Measurements from ENCODE around the gene OCA2. TPM values are rescaled to one million over a fixed set of nuclear protein-coding genes. Genes with fewer than 3 reads are reported as not detected.
"Not testable (repeated sequence)": the region's sequence is repeated elsewhere in the genome, so short reads cannot be mapped to it uniquely, and the experiment has no call there.

Gene OCA2
- polyA plus RNA-seq, 1 experiment: not detected

- DNase-seq (ENCODE audit: low read depth, low spot score): no peak
- CTCF ChIA-PET: no interaction called here
- POLR2A ChIA-PET: no interaction called here
- Histone ChIP-seq H3K27me3 (ENCODE audit: control insufficient read depth, insufficient read depth, low read length) (no peaks in the 10 kb centered on the region), H3K4me3 (ENCODE audit: low read depth, low read length) (no peak overlapping the region), H3K9me3 (ENCODE audit: control insufficient read depth, insufficient read depth, low read length) (peaks cover 15% of the 10 kb centered on the region), H3K27ac (ENCODE audit: low read depth, low read length) (no peak overlapping the region)
- TF ChIP-seq CTCF (IDR thresholded peaks at IDR 0.05; ENCODE audit: low read depth, low read length): no peak
These were observed 140.1 kb downstream of the OCA2 start for GRCh38 chr15:27958911-27959578.

GRCh38 chr15:27956285-27956684 is 142.8 kb downstream of the OCA2 start:
- Histone ChIP-seq H3K27ac (ENCODE audit: low read depth, low read length) (no peak overlapping the region), H3K4me3 (ENCODE audit: low read depth, low read length) (no peak overlapping the region), H3K27me3 (ENCODE audit: control insufficient read depth, insufficient read depth, low read length) (no peaks in the 10 kb centered on the region), H3K9me3 (ENCODE audit: control insufficient read depth, insufficient read depth, low read length) (peaks cover 27% of the 10 kb centered on the region)
- ChIA-PET POLR2A (no interaction called here), CTCF (no interaction called here)
- no peak for DNase-seq (ENCODE audit: low read depth, low spot score)
- TF ChIP-seq CTCF (IDR thresholded peaks at IDR 0.05; ENCODE audit: low read depth, low read length): no peak

- Histone ChIP-seq H3K4me3 (ENCODE audit: low read depth, low read length) (no peak overlapping the region), H3K9me3 (ENCODE audit: control insufficient read depth, insufficient read depth, low read length) (peaks cover 31% of the 10 kb centered on the region), H3K27me3 (ENCODE audit: control insufficient read depth, insufficient read depth, low read length) (no peaks in the 10 kb centered on the region), H3K27ac (ENCODE audit: low read depth, low read length) (no peak overlapping the region)
- DNase-seq (ENCODE audit: low read depth, low spot score): no peak
- no peak for TF ChIP-seq CTCF (IDR thresholded peaks at IDR 0.05; ENCODE audit: low read depth, low read length)
- ChIA-PET CTCF (no interaction called here), POLR2A (no interaction called here)
These were observed 144.0 kb downstream of the OCA2 start for GRCh38 chr15:27955087-27955486.

- DNase-seq (ENCODE audit: low read depth, low spot score); H3K4me3 ChIP-seq (ENCODE audit: low read depth, low read length); POLR2A ChIA-PET; H3K27ac ChIP-seq (ENCODE audit: low read depth, low read length); CTCF ChIA-PET; H3K27me3 ChIP-seq (ENCODE audit: control insufficient read depth, insufficient read depth, low read length): not testable (repeated sequence)
- peaks cover 33% of the 10 kb centered on the region for H3K9me3 ChIP-seq (ENCODE audit: control insufficient read depth, insufficient read depth, low read length)
These were observed 146.5 kb downstream of the OCA2 start for GRCh38 chr15:27952593-27952992.

- Histone ChIP-seq H3K27ac (ENCODE audit: low read depth, low read length) (no peak overlapping the region), H3K4me3 (ENCODE audit: low read depth, low read length) (no peak overlapping the region), H3K27me3 (ENCODE audit: control insufficient read depth, insufficient read depth, low read length) (no peaks in the 10 kb centered on the region), H3K9me3 (ENCODE audit: control insufficient read depth, insufficient read depth, low read length) (peaks cover 30% of the 10 kb centered on the region)
- CTCF ChIA-PET: no interaction called here
- DNase-seq (ENCODE audit: low read depth, low spot score): no peak
- TF ChIP-seq CTCF (IDR thresholded peaks at IDR 0.05; ENCODE audit: low read depth, low read length): no peak
- POLR2A ChIA-PET: no interaction called here
These were observed 147.8 kb downstream of the OCA2 start for GRCh38 chr15:27951191-27951890.
